NCI-H2081 treated with DMSO at 0.1 percent for 48 hours (cell line): ENCODE data around the gene TSN.

Source experiments
- DNase-seq: peaks from one replicate; lab custom pipeline; 2025; lab: John Stamatoyannopoulos, UW

The TSN gene

GRCh38 chr2:121746071-121746578 is 9.3 kb upstream of the TSN start:
- DNase-seq = no peak

GRCh38 chr2:121748202-121748601 is 7.2 kb upstream of the TSN start:
- no peak for DNase-seq

GRCh38 chr2:121754851-121755236 is 607 bp upstream of the TSN start:
- DNase-seq = no peak

GRCh38 chr2:121764681-121765228 is 9.3 kb downstream of the TSN start:
- no peak for DNase-seq

GRCh38 chr2:121766624-121767023 is 11.2 kb downstream of the TSN start:
- DNase-seq = no peak

- no peak for DNase-seq
Observed at GRCh38 chr2:121768143-121768755, 12.8 kb downstream of the TSN start.

GRCh38 chr2:121771976-121772742 is 16.7 kb downstream of the TSN start:
- no peak for DNase-seq

GRCh38 chr2:121774235-121774634 is 18.8 kb downstream of the TSN start:
- no peak for DNase-seq

GRCh38 chr2:121776361-121776760 is 20.9 kb downstream of the TSN start:
- no peak for DNase-seq

GRCh38 chr2:121776885-121777698 is 21.6 kb downstream of the TSN start:
- DNase-seq = no peak

- DNase-seq = no peak
Observed at GRCh38 chr2:121777699-121778058, 22.2 kb downstream of the TSN start.

- no peak for DNase-seq
Observed at GRCh38 chr2:121778741-121779487, 23.5 kb downstream of the TSN start.

GRCh38 chr2:121783180-121783579 is 27.7 kb downstream of the TSN start:
- no peak for DNase-seq

- no peak for DNase-seq
Observed at GRCh38 chr2:121788685-121789084, 33.2 kb downstream of the TSN start.

- no peak for DNase-seq
Observed at GRCh38 chr2:121790276-121790956, 35.0 kb downstream of the TSN start.

- no peak for DNase-seq
Observed at GRCh38 chr2:121791290-121791689, 35.8 kb downstream of the TSN start.

GRCh38 chr2:121791801-121792221 is 36.4 kb downstream of the TSN start:
- DNase-seq = no peak

- DNase-seq = no peak
Observed at GRCh38 chr2:121793816-121794215, 38.4 kb downstream of the TSN start.

GRCh38 chr2:121794233-121794632 is 38.8 kb downstream of the TSN start:
- no peak for DNase-seq

GRCh38 chr2:121796239-121796638 is 40.8 kb downstream of the TSN start:
- no peak for DNase-seq

GRCh38 chr2:121798617-121799016 is 43.2 kb downstream of the TSN start:
- DNase-seq = no peak
